LNCaP clone FGC (cell line): ENCODE data around the gene AHDC1.
"Not testable (repeated sequence)": the region's sequence is repeated elsewhere in the genome, so short reads cannot be mapped to it uniquely, and the experiment has no call there.

Experiments
- DNase-seq: peaks from one replicate; pipeline ENCODE4 v3.0.0-alpha.2; 2011; ENCODE audit warnings: low read depth
- H3K4me3 ChIP-seq: 2 replicates; pipeline ENCODE4 v1.5.1; 2011; ENCODE audit warnings: mild to moderate bottlenecking, low read depth, low read length, control low read depth
- TF ChIP-seq, protein P1 (sequence below): IDR thresholded peaks from 2 replicates; pipeline ENCODE4 v1.5.1; 2012; ENCODE audit warnings: mild to moderate bottlenecking; ENCODE audit not compliant: control insufficient read depth, insufficient read depth; ENCODE audit errors: extremely low read depth

Gene AHDC1

DNA sequence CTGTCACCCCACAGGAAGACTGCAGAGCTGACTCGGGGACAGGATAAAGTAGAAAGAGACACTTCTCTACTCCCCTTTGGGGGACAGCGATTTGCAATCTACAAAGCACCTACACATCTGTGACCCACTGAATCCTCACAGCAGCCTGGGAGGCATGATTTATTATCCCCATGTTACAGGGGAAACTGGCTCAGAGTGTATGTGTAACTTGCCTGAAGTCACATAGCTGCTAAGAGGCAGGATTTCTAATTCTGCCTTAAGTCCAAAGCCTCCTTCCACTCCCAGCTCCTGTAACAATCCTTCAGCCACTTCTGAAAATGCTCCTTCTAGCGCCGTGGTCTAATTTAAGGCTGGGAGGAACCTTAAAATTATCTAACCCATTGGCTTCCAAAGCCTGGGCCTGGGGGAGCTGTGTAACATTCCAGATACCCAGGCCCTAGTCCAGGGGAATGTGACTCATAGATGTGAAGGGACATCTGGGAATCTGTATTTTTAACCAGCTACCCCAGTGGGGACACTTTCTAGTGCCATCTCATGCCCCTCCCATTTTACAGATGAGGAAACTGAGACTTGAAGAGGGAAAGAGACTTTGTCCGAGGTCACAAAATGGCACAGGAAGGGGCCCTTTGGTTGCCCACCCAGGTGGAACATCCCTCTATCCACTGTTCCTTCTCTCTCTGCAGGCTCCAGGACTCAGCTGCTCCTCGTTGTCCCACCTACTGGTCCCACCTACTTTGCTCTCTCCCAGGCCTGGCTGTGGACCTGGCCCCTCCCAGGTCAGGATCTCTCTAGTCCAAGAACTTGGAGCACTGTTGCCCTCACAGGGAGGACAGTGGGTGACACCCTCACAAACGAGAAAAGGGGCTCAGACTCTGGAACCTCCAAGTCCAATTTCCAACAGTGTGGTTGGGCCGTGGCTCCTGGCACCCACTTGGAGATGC is 48.9 kb downstream of the AHDC1 start:
- no peak overlapping the region for H3K4me3 ChIP-seq
- TF ChIP-seq, protein P1, sequence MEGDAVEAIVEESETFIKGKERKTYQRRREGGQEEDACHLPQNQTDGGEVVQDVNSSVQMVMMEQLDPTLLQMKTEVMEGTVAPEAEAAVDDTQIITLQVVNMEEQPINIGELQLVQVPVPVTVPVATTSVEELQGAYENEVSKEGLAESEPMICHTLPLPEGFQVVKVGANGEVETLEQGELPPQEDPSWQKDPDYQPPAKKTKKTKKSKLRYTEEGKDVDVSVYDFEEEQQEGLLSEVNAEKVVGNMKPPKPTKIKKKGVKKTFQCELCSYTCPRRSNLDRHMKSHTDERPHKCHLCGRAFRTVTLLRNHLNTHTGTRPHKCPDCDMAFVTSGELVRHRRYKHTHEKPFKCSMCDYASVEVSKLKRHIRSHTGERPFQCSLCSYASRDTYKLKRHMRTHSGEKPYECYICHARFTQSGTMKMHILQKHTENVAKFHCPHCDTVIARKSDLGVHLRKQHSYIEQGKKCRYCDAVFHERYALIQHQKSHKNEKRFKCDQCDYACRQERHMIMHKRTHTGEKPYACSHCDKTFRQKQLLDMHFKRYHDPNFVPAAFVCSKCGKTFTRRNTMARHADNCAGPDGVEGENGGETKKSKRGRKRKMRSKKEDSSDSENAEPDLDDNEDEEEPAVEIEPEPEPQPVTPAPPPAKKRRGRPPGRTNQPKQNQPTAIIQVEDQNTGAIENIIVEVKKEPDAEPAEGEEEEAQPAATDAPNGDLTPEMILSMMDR = no peak

DNA sequence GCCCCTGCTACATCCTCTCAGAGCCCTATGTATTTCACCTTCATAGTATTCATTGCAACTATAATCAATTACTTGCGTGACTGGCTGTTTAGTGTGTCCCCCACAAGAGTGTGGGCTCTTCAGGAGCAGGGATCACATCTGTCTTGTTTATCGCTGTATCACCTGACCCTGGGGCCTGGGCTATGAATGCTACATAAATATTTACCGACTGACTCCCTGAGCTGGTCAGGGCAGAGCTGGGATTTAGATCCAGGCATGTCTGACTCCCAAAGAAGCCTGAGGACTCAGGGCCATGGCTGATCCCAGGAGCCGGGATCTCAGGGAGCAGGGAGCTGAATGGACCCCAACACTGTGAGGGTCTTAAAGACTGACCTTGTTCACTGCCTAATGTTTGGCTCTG is 49.7 kb downstream of the AHDC1 start:
- peak; percentile 38 for DNase-seq
- no peak overlapping the region for H3K4me3 ChIP-seq
- TF ChIP-seq, protein P1 = no peak

More for the DNA sequence above, 48.9 kb downstream of the AHDC1 start:
- no peak for DNase-seq

DNA sequence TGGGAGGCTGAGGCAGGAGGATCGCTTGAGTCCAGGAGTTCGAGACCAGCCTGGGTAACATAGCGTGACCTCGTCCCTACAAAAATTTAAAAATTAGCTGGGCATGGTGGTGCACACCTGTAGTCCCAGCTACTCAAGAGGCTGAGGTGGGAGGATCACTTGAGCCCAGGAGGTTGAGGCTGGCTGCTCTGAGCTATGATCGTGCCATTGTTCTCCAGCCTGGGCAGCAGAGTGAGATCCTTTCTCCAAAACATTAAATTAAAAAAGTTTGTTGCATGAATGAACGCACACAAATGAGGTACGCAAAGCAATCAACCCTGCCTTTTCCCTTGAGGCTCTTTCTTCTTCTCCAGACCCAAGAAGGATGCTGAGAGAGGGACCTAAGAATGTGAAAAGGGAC is 50.1 kb downstream of the AHDC1 start:
- DNase-seq, H3K4me3 ChIP-seq: not testable (repeated sequence)

DNA sequence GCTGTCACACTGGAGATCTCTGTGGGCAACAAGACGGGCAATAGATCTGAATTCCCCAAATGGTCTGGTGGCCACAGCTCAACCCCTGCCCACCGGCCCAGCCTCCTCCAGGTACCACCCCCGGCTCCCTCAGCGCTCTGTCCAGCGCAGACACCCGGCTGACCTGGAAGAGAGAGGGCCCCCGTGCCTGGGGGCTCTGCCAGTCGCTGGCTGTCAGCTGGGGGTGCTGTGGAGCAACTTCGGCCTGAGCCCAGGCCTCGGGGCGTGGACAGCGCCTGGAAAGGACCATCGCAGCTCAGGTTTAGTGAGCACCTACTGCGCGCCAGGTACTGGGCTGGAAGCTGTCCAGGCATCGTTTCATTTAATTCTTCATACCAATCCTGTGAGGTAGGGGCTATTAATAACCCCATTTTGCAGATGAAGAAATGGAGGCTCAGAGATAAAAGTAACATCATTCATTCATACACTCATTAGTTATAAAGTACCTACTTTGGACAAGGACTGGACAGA is 51.0 kb downstream of the AHDC1 start:
- TF ChIP-seq, protein P1 = no peak
- H3K4me3 ChIP-seq = no peak overlapping the region
- DNase-seq = no peak

DNA sequence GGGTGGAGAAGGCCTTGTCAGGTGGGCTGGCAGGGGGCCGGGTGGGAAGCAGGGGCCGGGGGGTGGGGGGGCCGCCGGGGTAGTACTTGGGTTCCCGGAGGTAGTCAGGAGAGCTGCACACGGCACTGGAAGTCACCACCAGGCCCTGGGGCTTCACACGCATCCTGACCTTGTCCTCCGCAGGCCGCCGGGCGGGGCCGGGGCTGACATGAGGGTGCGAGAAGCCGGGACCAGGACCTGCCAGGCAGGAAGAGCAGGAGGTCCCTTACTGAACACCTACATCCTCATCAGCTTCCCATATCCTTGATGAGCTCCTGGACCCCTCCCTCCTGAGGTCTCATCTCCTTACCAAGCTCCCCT is 52.0 kb downstream of the AHDC1 start:
- H3K4me3 ChIP-seq = no peak overlapping the region
- TF ChIP-seq, protein P1 = no peak
- DNase-seq = no peak

DNA sequence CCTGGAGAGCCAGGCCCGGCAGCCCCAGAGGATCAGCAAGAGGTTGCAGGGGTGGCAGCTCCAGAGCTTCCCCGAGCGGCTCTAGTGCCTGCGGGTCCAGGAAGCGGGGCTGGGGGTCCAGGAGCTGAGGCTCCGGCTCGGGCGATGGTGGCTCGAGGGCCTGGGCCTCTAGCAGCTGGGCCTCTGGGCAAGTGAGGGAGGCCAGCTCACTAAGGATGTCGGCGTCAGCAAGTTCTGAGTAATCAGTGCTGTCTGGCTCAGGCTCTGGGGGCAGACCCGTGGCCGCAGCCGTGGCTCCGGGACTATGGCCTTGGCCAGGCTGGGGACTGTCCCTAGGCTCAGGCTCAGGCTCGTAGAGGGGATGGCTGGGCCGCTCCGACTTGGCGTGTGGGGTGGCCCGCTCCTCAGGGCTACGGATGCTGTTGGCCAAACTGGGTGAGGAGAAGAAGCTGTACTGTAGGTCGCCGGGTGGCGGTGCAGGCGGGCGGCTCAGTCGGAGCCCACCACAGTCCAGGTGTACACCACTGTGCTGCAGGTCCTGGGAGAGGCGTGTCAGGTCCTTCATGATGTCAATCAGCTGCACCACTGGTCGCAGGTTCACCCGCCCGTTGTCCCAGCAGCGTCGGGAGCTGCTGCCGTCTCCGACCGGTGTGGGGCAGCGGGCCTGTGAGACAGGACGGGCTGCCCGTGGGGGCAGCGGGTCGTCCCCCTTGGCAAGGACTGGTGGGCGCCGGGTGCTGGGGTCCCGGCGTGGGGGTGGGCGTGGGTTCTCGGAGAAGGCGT is 52.6 kb downstream of the AHDC1 start:
- no peak for DNase-seq
- TF ChIP-seq, protein P1 = no peak
- H3K4me3 ChIP-seq = no peak overlapping the region

DNA sequence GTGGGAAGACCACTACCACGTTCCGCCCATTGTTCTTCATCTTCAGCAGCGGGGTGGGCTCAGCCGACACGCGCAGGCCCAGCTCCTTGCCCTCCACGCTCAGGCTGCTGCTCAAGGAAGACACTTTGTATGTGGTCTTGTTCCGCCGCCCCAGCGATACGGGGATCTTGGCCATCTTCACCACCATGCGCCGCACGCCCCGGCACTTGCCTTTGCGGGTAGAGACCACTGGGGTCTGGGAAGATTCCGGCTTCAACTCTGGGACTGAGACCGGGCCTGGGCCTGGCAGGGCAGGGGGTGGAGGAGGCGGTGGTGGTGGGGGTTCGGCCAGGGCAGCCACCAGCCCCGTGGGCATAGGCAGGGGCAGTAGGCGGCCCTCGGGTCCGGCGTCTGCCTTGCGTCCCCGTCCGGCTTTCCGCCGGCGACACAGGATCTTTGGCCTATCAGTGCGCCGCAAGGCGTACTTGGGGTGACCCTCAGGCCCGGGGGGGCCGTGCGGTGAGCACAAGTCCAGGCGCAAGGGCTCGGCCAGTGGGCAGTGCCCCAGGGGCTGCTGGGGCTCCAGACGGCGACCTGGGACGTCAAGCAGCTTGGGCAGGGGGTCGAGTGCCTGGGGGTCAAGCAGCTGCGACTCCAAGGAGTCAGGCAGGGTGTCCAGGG is 53.3 kb downstream of the AHDC1 start:
- no peak overlapping the region for H3K4me3 ChIP-seq
- TF ChIP-seq, protein P1 = no peak
- no peak for DNase-seq
